DMS79 (cell line): ENCODE results near the gene ABCB11.

ENCODE experiments used
- DNase-seq: peaks from one replicate; lab custom pipeline; 2025; lab: John Stamatoyannopoulos, UW

Gene ABCB11

GRCh38 chr2:168930242-168930641, 100.9 kb downstream of the ABCB11 start:
- no peak for DNase-seq

GRCh38 chr2:168929031-168929430, 102.1 kb downstream of the ABCB11 start:
- no peak for DNase-seq

- no peak for DNase-seq
Observed at GRCh38 chr2:168928113-168928831, 102.9 kb downstream of the ABCB11 start.

- no peak for DNase-seq
Observed at GRCh38 chr2:168926621-168927386, 104.3 kb downstream of the ABCB11 start.

GRCh38 chr2:168920504-168921157, 110.5 kb downstream of the ABCB11 start:
- DNase-seq: no peak

GRCh38 chr2:168916331-168916675, 114.8 kb downstream of the ABCB11 start:
- DNase-seq: no peak

- DNase-seq: no peak
Observed at GRCh38 chr2:168915441-168916330, 115.4 kb downstream of the ABCB11 start.

- DNase-seq: no peak
Observed at GRCh38 chr2:168913495-168913894, 117.6 kb downstream of the ABCB11 start.

- DNase-seq: no peak
Observed at GRCh38 chr2:168912901-168913369, 118.2 kb downstream of the ABCB11 start.

- no peak for DNase-seq
Observed at GRCh38 chr2:168912466-168912865, 118.7 kb downstream of the ABCB11 start.

- no peak for DNase-seq
Observed at GRCh38 chr2:168910330-168910729, 120.8 kb downstream of the ABCB11 start.

GRCh38 chr2:168907940-168908662, 123.0 kb downstream of the ABCB11 start:
- no peak for DNase-seq

GRCh38 chr2:168904358-168904757, 126.8 kb downstream of the ABCB11 start:
- no peak for DNase-seq

- DNase-seq: no peak
Observed at GRCh38 chr2:168903888-168904287, 127.2 kb downstream of the ABCB11 start.

- no peak for DNase-seq
Observed at GRCh38 chr2:168901003-168901402, 130.1 kb downstream of the ABCB11 start, which contains the start of gene G6PC2. TSS of gene G6PC2 (plus strand) at chr2:168901291. CDS start at chr2:168901332, 41 bp downstream.

- no peak for DNase-seq
Observed at GRCh38 chr2:168897449-168897848, 133.7 kb downstream of the ABCB11 start.

GRCh38 chr2:168896783-168897182, 134.3 kb downstream of the ABCB11 start:
- DNase-seq: no peak

GRCh38 chr2:168895771-168896170, 135.4 kb downstream of the ABCB11 start:
- DNase-seq: no peak

- no peak for DNase-seq
Observed at GRCh38 chr2:168894720-168895119, 136.4 kb downstream of the ABCB11 start.

GRCh38 chr2:168894101-168894500, 137.0 kb downstream of the ABCB11 start:
- no peak for DNase-seq

GRCh38 chr2:168892327-168892726, 138.8 kb downstream of the ABCB11 start:
- DNase-seq: no peak
